Heart left ventricle (tissue), 13 donors: Measurements from ENCODE around the gene CTLA4.

Experiments used
- POLR2A ChIP-seq, 2 donors: fragments of 450-650 bp; IDR thresholded peaks; one replicate each; pipeline ENCODE4 v1.6.1; 2017; ENCODE audit warnings: antibody characterized with exemption in 2 of 2, mild to moderate bottlenecking in 2 of 2, moderate library complexity in 2 of 2
- TF ChIP-seq, protein P1 (sequence below), 12 donors: fragments of 200-600 bp; sonication (generic) in 4 of 12; IDR thresholded peaks; one replicate each; pipeline versions ENCODE4 v1.5.0 to v1.8.0; 2018 to 2022; ENCODE audit warnings: antibody characterized with exemption in 12 of 12, mild to moderate bottlenecking in 5 of 12
- donor health status: ischemic (EF 13 %, LVEDD 7.1; RV severe dilation, severe dysfunction).
- donor health status: DM: no; HTN: yes; CAD: no.
- donor health status: DM: no; HTN: no; CAD: no.
- donor health status: ischemic (EF 25% LVEDD 6.9; RV normal size, moderate dysfunction).
- donor health status: ischemic (EF 25% LVEDD 5.7; RV mildly dilated, moderate dysfunction).
- donor health status: ischemic (EF 35%, LVEDD 5.7; RV mildly dilated, moderate dysfunction).
- donor health status: nonischemic (EF 11% LVEDD 7.7; RV severe dilation, severe dysfunction).
- donor health status: DM: yes; HTN: yes; CAD: no.
- donor health status: PGD.
- donor health status: ischemic (EF 29% LVEDD 5.4; RV normal size, mild dysfunction).
- donor health status: nonischemic (EF 23%, LVEDD 6.1; RV moderate dilation, normal function).

- TF ChIP-seq, protein P1, sequence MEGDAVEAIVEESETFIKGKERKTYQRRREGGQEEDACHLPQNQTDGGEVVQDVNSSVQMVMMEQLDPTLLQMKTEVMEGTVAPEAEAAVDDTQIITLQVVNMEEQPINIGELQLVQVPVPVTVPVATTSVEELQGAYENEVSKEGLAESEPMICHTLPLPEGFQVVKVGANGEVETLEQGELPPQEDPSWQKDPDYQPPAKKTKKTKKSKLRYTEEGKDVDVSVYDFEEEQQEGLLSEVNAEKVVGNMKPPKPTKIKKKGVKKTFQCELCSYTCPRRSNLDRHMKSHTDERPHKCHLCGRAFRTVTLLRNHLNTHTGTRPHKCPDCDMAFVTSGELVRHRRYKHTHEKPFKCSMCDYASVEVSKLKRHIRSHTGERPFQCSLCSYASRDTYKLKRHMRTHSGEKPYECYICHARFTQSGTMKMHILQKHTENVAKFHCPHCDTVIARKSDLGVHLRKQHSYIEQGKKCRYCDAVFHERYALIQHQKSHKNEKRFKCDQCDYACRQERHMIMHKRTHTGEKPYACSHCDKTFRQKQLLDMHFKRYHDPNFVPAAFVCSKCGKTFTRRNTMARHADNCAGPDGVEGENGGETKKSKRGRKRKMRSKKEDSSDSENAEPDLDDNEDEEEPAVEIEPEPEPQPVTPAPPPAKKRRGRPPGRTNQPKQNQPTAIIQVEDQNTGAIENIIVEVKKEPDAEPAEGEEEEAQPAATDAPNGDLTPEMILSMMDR (IDR thresholded peaks at IDR 0.05), result no peak
- TF ChIP-seq POLR2A (IDR thresholded peaks at IDR 0.05), result no peak
Measured at GRCh38 chr2:203870941-203871340, 3.4 kb downstream of the CTLA4 start.
